ENCODE data around the gene FGFBP3. TPM values are rescaled to one million over a fixed set of nuclear protein-coding genes. Genes with fewer than 3 reads are reported as not detected.

The FGFBP3 gene
- polyA plus RNA-seq, 1 experiment, result 0.17 TPM

GRCh38 chr10:91919651-91920050 lies 10.4 kb upstream of the FGFBP3 start:
- peaks cover 3% of the 10 kb centered on the region for H3K27me3 ChIP-seq (ENCODE audit: control insufficient read depth, insufficient read depth, low read length)
- TF ChIP-seq CTCF (IDR thresholded peaks at IDR 0.05; ENCODE audit: low read depth, low read length), result no peak
- CTCF ChIA-PET, result interaction anchor here (0.6 to 1.1 kb wide), 2 partner anchors 621 to 1324 kb away, joined by 3 to 4 read pairs; no protein-coding TSS in a partner anchor

DNA sequence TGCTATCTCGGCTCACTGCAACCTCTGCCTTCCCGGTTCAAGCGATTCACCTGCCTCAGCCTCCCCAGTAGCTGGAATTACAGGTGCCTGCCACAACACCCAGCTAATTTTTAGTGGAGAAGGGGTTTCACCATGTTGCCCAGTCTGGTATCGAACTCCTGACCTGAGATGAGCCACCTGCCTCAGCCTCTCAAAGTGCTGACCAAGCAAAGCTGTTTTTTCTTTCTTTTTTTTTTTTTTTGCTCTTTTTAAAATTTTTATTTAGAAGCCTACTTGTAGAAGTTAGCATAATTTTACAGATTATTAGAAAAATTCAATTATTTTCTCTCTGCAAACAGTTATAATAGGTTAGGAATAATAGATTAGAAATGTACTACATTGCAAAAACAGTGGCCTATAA lies 1.2 kb upstream of the FGFBP3 start:
- H3K27ac ChIP-seq (ENCODE audit: low read depth, low read length), result no peak overlapping the region
- ChIA-PET CTCF (interaction anchor here (0.6 to 1.2 kb wide), 4 partner anchors 152 to 904 kb away, joined by 3 to 4 read pairs (median 4); no protein-coding TSS in a partner anchor), POLR2A (no interaction called here)
- DNase-seq (ENCODE audit: low read depth, low spot score), result no peak
- H3K27me3 ChIP-seq (ENCODE audit: control insufficient read depth, insufficient read depth, low read length), result peaks cover 6% of the 10 kb centered on the region
- H3K4me3 ChIP-seq (ENCODE audit: low read depth, low read length), result no peak overlapping the region
- TF ChIP-seq CTCF (IDR thresholded peaks at IDR 0.05; ENCODE audit: low read depth, low read length), result no peak
- no peaks in the 10 kb centered on the region for H3K9me3 ChIP-seq (ENCODE audit: control insufficient read depth, insufficient read depth, low read length)

More at GRCh38 chr10:91919651-91920050, 10.4 kb upstream of the FGFBP3 start:
- POLR2A ChIA-PET, result interaction anchor here (0.6 kb wide), 3 partner anchors 21 to 756 kb away, joined by 3 to 5 read pairs (median 4); no protein-coding TSS in a partner anchor
- peaks cover 11% of the 10 kb centered on the region for H3K9me3 ChIP-seq (ENCODE audit: control insufficient read depth, insufficient read depth, low read length)
- no peak overlapping the region for H3K4me3 ChIP-seq (ENCODE audit: low read depth, low read length)
- H3K27ac ChIP-seq (ENCODE audit: low read depth, low read length), result no peak overlapping the region
- DNase-seq (ENCODE audit: low read depth, low spot score), result no peak

GRCh38 chr10:91908337-91909116 lies 759 bp downstream of the FGFBP3 start:
- Histone ChIP-seq H3K27ac (ENCODE audit: low read depth, low read length) (no peak overlapping the region), H3K27me3 (ENCODE audit: control insufficient read depth, insufficient read depth, low read length) (no peaks in the 10 kb centered on the region), H3K9me3 (ENCODE audit: control insufficient read depth, insufficient read depth, low read length) (no peaks in the 10 kb centered on the region), H3K4me3 (ENCODE audit: low read depth, low read length) (peak overlapping the region; percentile 72)
- peak; percentile 20; the same call in 1 of the 2 replicates for TF ChIP-seq CTCF (IDR thresholded peaks at IDR 0.05; ENCODE audit: low read depth, low read length)
- CTCF ChIA-PET, result interaction anchor here (1.1 to 1.5 kb wide), 3 partner anchors 22 to 610 kb away, joined by 4 to 6 read pairs (median 4); no protein-coding TSS in a partner anchor
- POLR2A ChIA-PET, result interaction anchor here (1.3 to 2.4 kb wide), 3 partner anchors 15 to 110 kb away, joined by 3 to 10 read pairs (median 3); partner anchors contain the start of genes BTAF1 and TNKS2
- no peak for DNase-seq (ENCODE audit: low read depth, low spot score)

DNA sequence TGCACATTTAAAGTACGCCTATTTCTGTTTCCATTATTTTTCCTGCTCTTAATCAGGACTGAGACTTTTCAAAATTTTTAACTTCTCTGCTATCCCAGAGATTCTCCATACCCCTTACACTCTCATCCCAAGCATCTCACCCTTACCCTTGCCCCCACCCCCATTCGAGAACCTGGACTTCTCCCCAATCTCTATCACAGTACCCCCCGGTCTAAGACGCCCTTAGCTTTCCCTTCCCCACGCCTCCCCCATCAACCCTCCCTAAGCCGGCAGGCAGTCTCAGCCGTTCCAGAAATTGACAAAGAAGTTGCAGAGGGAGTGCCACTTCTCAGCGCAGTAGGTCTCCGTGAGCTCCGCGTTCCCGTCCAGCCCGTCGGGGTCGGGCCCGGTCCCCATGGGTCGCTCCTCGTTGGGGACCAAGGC lies 1.4 kb downstream of the FGFBP3 start:
- ChIA-PET CTCF (interaction anchor here (1.0 to 1.5 kb wide), 5 partner anchors 21 to 609 kb away, joined by 4 to 6 read pairs (median 4); no protein-coding TSS in a partner anchor), POLR2A (interaction anchor here (1.3 to 2.4 kb wide), 3 partner anchors 16 to 110 kb away, joined by 3 to 10 read pairs (median 3); partner anchors contain the start of genes BTAF1 and TNKS2)
- peak overlapping the region; percentile 72 for H3K4me3 ChIP-seq (ENCODE audit: low read depth, low read length)
- no peak for DNase-seq (ENCODE audit: low read depth, low spot score)
- no peaks in the 10 kb centered on the region for H3K27me3 ChIP-seq (ENCODE audit: control insufficient read depth, insufficient read depth, low read length)
- no peak overlapping the region for H3K27ac ChIP-seq (ENCODE audit: low read depth, low read length)
- no peak for TF ChIP-seq CTCF (IDR thresholded peaks at IDR 0.05; ENCODE audit: low read depth, low read length)
- H3K9me3 ChIP-seq (ENCODE audit: control insufficient read depth, insufficient read depth, low read length), result no peaks in the 10 kb centered on the region
